ENCODE measurements around the gene RGP1. TPM values are rescaled to one million over a fixed set of nuclear protein-coding genes. Genes with fewer than 3 reads are reported as not detected.

Gene RGP1
- total RNA-seq, 1 donor from 2014 or later: 51.4 TPM

GRCh38 chr9:35763181-35763580 is 14.1 kb downstream of the RGP1 start:
- Mint-ChIP-seq H3K9me3 (ENCODE audit: unreplicated experiment) (no peaks in the 10 kb centered on the region), H3K4me1 (ENCODE audit: unreplicated experiment) (peaks cover 32% of the 10 kb centered on the region), H3K36me3 (ENCODE audit: low read depth, unreplicated experiment) (no peaks in the 10 kb centered on the region), H3K27me3 (ENCODE audit: unreplicated experiment) (peaks cover 7% of the 10 kb centered on the region), H3K27ac (ENCODE audit: unreplicated experiment) (no peak overlapping the region), H3K4me3 (ENCODE audit: unreplicated experiment) (no peak overlapping the region)
- no peak for TF ChIP-seq CTCF (IDR thresholded peaks at IDR 0.05; ENCODE audit: unreplicated experiment)
- no peak for DNase-seq (ENCODE audit: low spot score)

GRCh38 chr9:35763803-35764202 is 14.7 kb downstream of the RGP1 start:
- no peak overlapping the region for H3K27ac Mint-ChIP-seq (ENCODE audit: unreplicated experiment)

GRCh38 chr9:35766997-35767396 is 17.9 kb downstream of the RGP1 start:
- H3K27me3 Mint-ChIP-seq (ENCODE audit: unreplicated experiment): peaks cover 6% of the 10 kb centered on the region
- no peak overlapping the region for H3K27ac Mint-ChIP-seq (ENCODE audit: unreplicated experiment)
- DNase-seq (ENCODE audit: low spot score): no peak
- peaks cover 2% of the 10 kb centered on the region for H3K4me1 Mint-ChIP-seq (ENCODE audit: unreplicated experiment)
- TF ChIP-seq CTCF (IDR thresholded peaks at IDR 0.05; ENCODE audit: unreplicated experiment): no peak
- H3K9me3 Mint-ChIP-seq (ENCODE audit: unreplicated experiment): no peaks in the 10 kb centered on the region
- no peak overlapping the region for H3K4me3 Mint-ChIP-seq (ENCODE audit: unreplicated experiment)
- H3K36me3 Mint-ChIP-seq (ENCODE audit: low read depth, unreplicated experiment): no peaks in the 10 kb centered on the region

More at GRCh38 chr9:35763803-35764202, 14.7 kb downstream of the RGP1 start:
- H3K9me3 Mint-ChIP-seq (ENCODE audit: unreplicated experiment): no peaks in the 10 kb centered on the region
- H3K36me3 Mint-ChIP-seq (ENCODE audit: low read depth, unreplicated experiment): no peaks in the 10 kb centered on the region
- peaks cover 26% of the 10 kb centered on the region for H3K4me1 Mint-ChIP-seq (ENCODE audit: unreplicated experiment)
- peaks cover 8% of the 10 kb centered on the region for H3K27me3 Mint-ChIP-seq (ENCODE audit: unreplicated experiment)
- no peak for DNase-seq (ENCODE audit: low spot score)
- H3K4me3 Mint-ChIP-seq (ENCODE audit: unreplicated experiment): no peak overlapping the region
- TF ChIP-seq CTCF (IDR thresholded peaks at IDR 0.05; ENCODE audit: unreplicated experiment): no peak

- Mint-ChIP-seq H3K27me3 (ENCODE audit: unreplicated experiment) (peaks cover 6% of the 10 kb centered on the region), H3K9me3 (ENCODE audit: unreplicated experiment) (no peaks in the 10 kb centered on the region), H3K4me1 (ENCODE audit: unreplicated experiment) (no peaks in the 10 kb centered on the region), H3K27ac (ENCODE audit: unreplicated experiment) (no peak overlapping the region), H3K36me3 (ENCODE audit: low read depth, unreplicated experiment) (no peaks in the 10 kb centered on the region), H3K4me3 (ENCODE audit: unreplicated experiment) (no peak overlapping the region)
- no peak for DNase-seq (ENCODE audit: low spot score)
- no peak for TF ChIP-seq CTCF (IDR thresholded peaks at IDR 0.05; ENCODE audit: unreplicated experiment)
These were observed 18.4 kb downstream of the RGP1 start for GRCh38 chr9:35767458-35767857.

- TF ChIP-seq CTCF (IDR thresholded peaks at IDR 0.05; ENCODE audit: unreplicated experiment): no peak
- H3K27ac Mint-ChIP-seq (ENCODE audit: unreplicated experiment): no peak overlapping the region
- H3K27me3 Mint-ChIP-seq (ENCODE audit: unreplicated experiment): peaks cover 3% of the 10 kb centered on the region
These were observed 20.7 kb downstream of the RGP1 start for GRCh38 chr9:35769763-35770162.

More at GRCh38 chr9:35769763-35770162, 20.7 kb downstream of the RGP1 start:
- no peak for DNase-seq (ENCODE audit: low spot score)
- H3K36me3 Mint-ChIP-seq (ENCODE audit: low read depth, unreplicated experiment): no peaks in the 10 kb centered on the region
- no peaks in the 10 kb centered on the region for H3K9me3 Mint-ChIP-seq (ENCODE audit: unreplicated experiment)
- no peak overlapping the region for H3K4me3 Mint-ChIP-seq (ENCODE audit: unreplicated experiment)
- H3K4me1 Mint-ChIP-seq (ENCODE audit: unreplicated experiment): peaks cover under 1% of the 10 kb centered on the region
